ENCODE measurements around the gene RGS9. TPM values are rescaled to one million over a fixed set of nuclear protein-coding genes. Genes with fewer than 3 reads are reported as not detected.
"Not testable (repeated sequence)": the region's sequence is repeated elsewhere in the genome, so short reads cannot be mapped to it uniquely, and the experiment has no call there.

The RGS9 gene
- total RNA-seq, 1 donor from 2014 or later, result 1.8 TPM

- H3K27ac Mint-ChIP-seq, result no peak overlapping the region
- intact Hi-C loops (cut with micrococcal nuclease), result no loop called here
- H3K9me3 Mint-ChIP-seq, result peaks cover 3% of the 10 kb centered on the region
- peaks cover 15% of the 10 kb centered on the region for H3K4me1 Mint-ChIP-seq (ENCODE audit: low read depth)
- no peak for DNase-seq (ENCODE audit: low spot score)
- H3K4me3 Mint-ChIP-seq, result no peak overlapping the region
- peaks cover 3% of the 10 kb centered on the region for H3K36me3 Mint-ChIP-seq (ENCODE audit: low read depth)
- peaks cover 4% of the 10 kb centered on the region for H3K27me3 Mint-ChIP-seq (ENCODE audit: insufficient read depth)
Measured at GRCh38 chr17:65171752-65172151, 34.6 kb downstream of the RGS9 start.

DNA sequence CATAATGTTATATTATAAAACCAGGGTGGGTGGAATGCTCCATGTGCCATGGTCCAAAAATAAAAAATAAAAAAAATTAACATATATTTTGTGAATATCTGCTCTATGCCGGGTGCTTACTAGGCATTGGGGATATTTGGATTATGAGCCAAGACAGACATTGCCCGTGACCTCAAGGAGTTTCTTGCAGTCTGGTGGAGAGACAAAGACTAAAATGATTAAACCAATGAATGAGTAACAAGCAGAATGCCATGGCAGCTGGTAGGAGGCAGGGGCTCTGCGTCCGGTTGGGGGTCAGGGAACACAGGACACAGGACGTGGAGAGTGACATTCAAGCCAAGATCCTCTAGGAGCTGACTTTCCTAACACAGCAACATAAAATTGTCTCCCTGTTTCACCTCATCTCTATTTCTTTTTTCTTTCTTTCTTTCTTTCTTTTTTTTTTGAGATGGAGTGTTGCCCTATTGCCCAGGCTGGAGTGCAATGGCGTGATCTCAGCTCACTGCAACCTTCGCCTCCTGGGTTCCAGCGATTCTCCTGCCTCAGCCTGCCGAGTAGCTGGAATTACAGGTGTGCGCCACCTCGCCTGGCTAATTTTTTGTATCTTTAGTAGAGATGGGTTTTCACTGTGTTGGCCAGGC, 35.4 kb downstream of the RGS9 start:
- Mint-ChIP-seq H3K4me3 (peak overlapping the region; percentile 29), H3K27ac (peak overlapping the region; percentile 42), H3K4me1 (ENCODE audit: low read depth) (peaks cover 24% of the 10 kb centered on the region), H3K9me3 (peaks cover 12% of the 10 kb centered on the region), H3K36me3 (ENCODE audit: low read depth) (peaks cover 11% of the 10 kb centered on the region), H3K27me3 (ENCODE audit: insufficient read depth) (peaks cover 2% of the 10 kb centered on the region)
- no peak for DNase-seq (ENCODE audit: low spot score)
- intact Hi-C loops (cut with micrococcal nuclease), result loop anchor here (1.0 kb wide), 1 partner anchor 9 kb away; no protein-coding TSS in a partner anchor

DNA sequence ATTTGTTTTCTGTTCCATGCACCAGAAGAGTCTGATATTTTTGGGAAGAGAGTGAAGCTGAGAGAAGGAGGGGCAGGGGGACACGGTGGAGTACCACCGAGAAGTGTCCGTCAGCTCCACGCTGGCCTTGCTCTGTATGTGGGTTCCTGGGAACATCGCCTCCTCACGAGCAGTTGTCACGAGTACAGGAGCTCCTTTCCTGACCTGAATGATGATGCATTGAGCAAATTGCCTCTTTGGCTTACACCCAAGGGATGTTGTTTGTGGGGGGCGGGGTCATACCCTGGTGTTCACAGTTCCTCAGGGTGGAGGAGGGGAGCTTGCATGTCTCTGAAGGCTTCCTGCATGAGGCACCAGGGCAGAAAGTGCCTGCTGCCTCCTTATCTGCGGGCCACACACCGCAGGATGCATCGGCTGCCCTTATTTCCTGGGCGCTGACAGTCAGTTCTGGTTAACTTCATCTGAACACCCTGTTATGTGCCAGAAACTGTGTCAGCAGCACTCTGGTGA, 36.2 kb downstream of the RGS9 start:
- peaks cover 2% of the 10 kb centered on the region for H3K27me3 Mint-ChIP-seq (ENCODE audit: insufficient read depth)
- peaks cover 12% of the 10 kb centered on the region for H3K9me3 Mint-ChIP-seq
- H3K4me3 Mint-ChIP-seq, result peak overlapping the region; percentile 29
- peaks cover 11% of the 10 kb centered on the region for H3K36me3 Mint-ChIP-seq (ENCODE audit: low read depth)
- intact Hi-C loops (cut with micrococcal nuclease), result loop anchor here (1.0 kb wide), 1 partner anchor 8 kb away; no protein-coding TSS in a partner anchor
- no peak overlapping the region for H3K27ac Mint-ChIP-seq
- peaks cover 30% of the 10 kb centered on the region for H3K4me1 Mint-ChIP-seq (ENCODE audit: low read depth)
- DNase-seq (ENCODE audit: low spot score), result peak; percentile 71

DNA sequence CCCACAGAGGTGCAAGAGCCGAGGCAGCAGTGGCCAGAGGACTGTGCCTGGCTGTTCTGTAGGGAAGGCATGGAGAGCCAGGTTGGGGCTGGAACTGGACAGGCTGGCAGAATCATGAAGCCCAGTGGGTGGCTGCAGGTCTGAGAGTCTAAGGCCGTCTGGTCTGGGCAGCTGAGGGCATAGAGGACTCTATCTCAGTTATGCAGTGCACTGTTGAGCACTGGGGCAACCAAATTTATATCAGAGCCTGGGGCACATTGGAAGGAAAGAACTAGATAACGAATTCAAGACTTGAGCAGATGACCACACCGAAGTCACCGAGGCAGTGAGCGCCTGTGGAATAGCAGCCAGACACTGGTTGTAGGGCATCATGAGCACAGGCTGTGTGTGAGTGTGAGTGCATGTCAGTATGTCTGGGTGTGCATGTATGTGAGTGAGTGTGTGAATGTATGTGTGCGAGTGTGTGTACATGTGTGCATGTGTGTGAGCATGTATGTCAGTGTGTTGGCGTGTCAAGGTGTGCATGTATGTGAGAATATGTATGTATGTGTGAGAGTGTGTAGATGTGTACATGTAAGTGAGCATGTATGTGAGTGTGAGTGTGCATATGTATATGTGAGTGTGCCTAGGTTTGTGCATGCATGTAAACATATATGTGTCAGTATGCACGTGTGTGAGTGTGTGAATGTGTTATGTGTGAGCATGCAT, 37.0 kb downstream of the RGS9 start:
- Mint-ChIP-seq H3K27me3 (ENCODE audit: insufficient read depth) (peaks cover 2% of the 10 kb centered on the region), H3K4me1 (ENCODE audit: low read depth) (peaks cover 36% of the 10 kb centered on the region), H3K27ac (no peak overlapping the region), H3K9me3 (peaks cover 12% of the 10 kb centered on the region), H3K4me3 (peak overlapping the region; percentile 29), H3K36me3 (ENCODE audit: low read depth) (peaks cover 11% of the 10 kb centered on the region)
- no peak for DNase-seq (ENCODE audit: low spot score)
- intact Hi-C loops (cut with micrococcal nuclease), result loop anchor here (1.0 kb wide), 1 partner anchor 7 kb away; no protein-coding TSS in a partner anchor

GRCh38 chr17:65174974-65175373, 37.8 kb downstream of the RGS9 start:
- intact Hi-C loops (cut with micrococcal nuclease), result no loop called here
- DNase-seq (ENCODE audit: low spot score), result no peak
- H3K27ac Mint-ChIP-seq, result no peak overlapping the region
- H3K36me3 Mint-ChIP-seq (ENCODE audit: low read depth), result peaks cover 11% of the 10 kb centered on the region
- H3K9me3 Mint-ChIP-seq, result peaks cover 12% of the 10 kb centered on the region
- peaks cover 44% of the 10 kb centered on the region for H3K4me1 Mint-ChIP-seq (ENCODE audit: low read depth)
- H3K4me3 Mint-ChIP-seq, result no peak overlapping the region
- peaks cover 2% of the 10 kb centered on the region for H3K27me3 Mint-ChIP-seq (ENCODE audit: insufficient read depth)

- Mint-ChIP-seq H3K9me3 (peaks cover 12% of the 10 kb centered on the region), H3K4me1 (ENCODE audit: low read depth) (peaks cover 54% of the 10 kb centered on the region), H3K27ac (no peak overlapping the region), H3K4me3 (no peak overlapping the region), H3K27me3 (ENCODE audit: insufficient read depth) (peaks cover 2% of the 10 kb centered on the region), H3K36me3 (ENCODE audit: low read depth) (peaks cover 11% of the 10 kb centered on the region)
- intact Hi-C loops (cut with micrococcal nuclease), result no loop called here
- DNase-seq (ENCODE audit: low spot score), result no peak
Measured at GRCh38 chr17:65175952-65176351, 38.8 kb downstream of the RGS9 start.

DNA sequence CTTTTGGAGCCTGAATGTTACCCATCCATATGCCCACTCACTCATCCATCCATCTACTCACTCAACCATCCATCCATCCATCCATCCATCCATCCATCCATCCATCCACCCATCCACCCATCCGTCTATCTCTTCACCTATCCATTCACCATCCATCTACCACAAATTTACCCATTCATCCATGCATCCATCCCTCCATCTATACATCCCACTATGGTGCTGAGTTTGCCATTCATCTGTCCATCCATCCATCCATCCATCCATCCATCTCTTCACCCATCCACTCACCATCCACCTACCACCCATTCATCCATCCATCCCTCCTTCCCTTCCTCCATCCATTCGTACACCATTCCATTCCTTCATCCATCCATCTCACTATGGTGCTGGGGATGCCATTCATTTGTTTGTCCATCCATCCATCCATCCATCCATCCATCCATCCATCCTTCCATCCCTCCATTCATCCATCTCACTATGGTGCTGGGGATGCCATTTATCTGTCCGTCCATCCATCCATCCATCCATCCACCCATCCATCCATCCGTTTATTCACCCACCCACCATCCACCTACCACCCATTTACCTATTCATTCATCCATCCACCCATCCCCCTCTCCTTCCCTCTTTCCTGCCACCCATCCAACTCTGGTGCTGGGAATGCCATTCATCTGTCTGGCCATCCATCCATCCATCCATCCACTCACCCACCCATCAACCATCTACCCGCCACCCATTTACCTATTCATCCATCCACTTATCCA, 39.7 kb downstream of the RGS9 start:
- Mint-ChIP-seq H3K9me3 (peaks cover 12% of the 10 kb centered on the region), H3K27ac (peak overlapping the region; percentile 42), H3K27me3 (ENCODE audit: insufficient read depth) (peaks cover 2% of the 10 kb centered on the region), H3K4me3 (no peak overlapping the region), H3K36me3 (ENCODE audit: low read depth) (peaks cover 11% of the 10 kb centered on the region), H3K4me1 (ENCODE audit: low read depth) (peaks cover 55% of the 10 kb centered on the region)
- DNase-seq (ENCODE audit: low spot score), result no peak
- intact Hi-C loops (cut with micrococcal nuclease), result no loop called here

GRCh38 chr17:65177901-65178300, 40.7 kb downstream of the RGS9 start:
- Mint-ChIP-seq H3K9me3 (peaks cover 12% of the 10 kb centered on the region), H3K27ac (peak overlapping the region; percentile 42), H3K27me3 (ENCODE audit: insufficient read depth) (peaks cover 3% of the 10 kb centered on the region), H3K36me3 (ENCODE audit: low read depth) (peaks cover 11% of the 10 kb centered on the region), H3K4me3 (no peak overlapping the region), H3K4me1 (ENCODE audit: low read depth) (peaks cover 64% of the 10 kb centered on the region)
- intact Hi-C loops (cut with micrococcal nuclease), result no loop called here
- no peak for DNase-seq (ENCODE audit: low spot score)

- DNase-seq (ENCODE audit: low spot score); H3K27me3 Mint-ChIP-seq (ENCODE audit: insufficient read depth): not testable (repeated sequence)
- intact Hi-C loops (cut with micrococcal nuclease), result loop anchor here (2.0 to 5.0 kb wide), 4 partner anchors 49 to 193 kb away; no protein-coding TSS in a partner anchor
- Mint-ChIP-seq H3K27ac (peak overlapping the region; percentile 78), H3K4me3 (peak overlapping the region; percentile 31), H3K36me3 (ENCODE audit: low read depth) (peaks cover 11% of the 10 kb centered on the region), H3K4me1 (ENCODE audit: low read depth) (peaks cover 82% of the 10 kb centered on the region), H3K9me3 (peaks cover 12% of the 10 kb centered on the region)
Measured at GRCh38 chr17:65180276-65180675, 43.1 kb downstream of the RGS9 start.

GRCh38 chr17:65180752-65181236, 43.6 kb downstream of the RGS9 start:
- Mint-ChIP-seq H3K36me3 (ENCODE audit: low read depth) (peaks cover 11% of the 10 kb centered on the region), H3K9me3 (peaks cover 12% of the 10 kb centered on the region), H3K4me3 (peak overlapping the region; percentile 31), H3K27ac (peak overlapping the region; percentile 78), H3K4me1 (ENCODE audit: low read depth) (peaks cover 82% of the 10 kb centered on the region)
- not testable (repeated sequence) for DNase-seq (ENCODE audit: low spot score); H3K27me3 Mint-ChIP-seq (ENCODE audit: insufficient read depth)
- intact Hi-C loops (cut with micrococcal nuclease), result loop anchor here (1.0 to 5.0 kb wide), 7 partner anchors 7 to 193 kb away; partner anchors contain the start of gene RGS9

DNA sequence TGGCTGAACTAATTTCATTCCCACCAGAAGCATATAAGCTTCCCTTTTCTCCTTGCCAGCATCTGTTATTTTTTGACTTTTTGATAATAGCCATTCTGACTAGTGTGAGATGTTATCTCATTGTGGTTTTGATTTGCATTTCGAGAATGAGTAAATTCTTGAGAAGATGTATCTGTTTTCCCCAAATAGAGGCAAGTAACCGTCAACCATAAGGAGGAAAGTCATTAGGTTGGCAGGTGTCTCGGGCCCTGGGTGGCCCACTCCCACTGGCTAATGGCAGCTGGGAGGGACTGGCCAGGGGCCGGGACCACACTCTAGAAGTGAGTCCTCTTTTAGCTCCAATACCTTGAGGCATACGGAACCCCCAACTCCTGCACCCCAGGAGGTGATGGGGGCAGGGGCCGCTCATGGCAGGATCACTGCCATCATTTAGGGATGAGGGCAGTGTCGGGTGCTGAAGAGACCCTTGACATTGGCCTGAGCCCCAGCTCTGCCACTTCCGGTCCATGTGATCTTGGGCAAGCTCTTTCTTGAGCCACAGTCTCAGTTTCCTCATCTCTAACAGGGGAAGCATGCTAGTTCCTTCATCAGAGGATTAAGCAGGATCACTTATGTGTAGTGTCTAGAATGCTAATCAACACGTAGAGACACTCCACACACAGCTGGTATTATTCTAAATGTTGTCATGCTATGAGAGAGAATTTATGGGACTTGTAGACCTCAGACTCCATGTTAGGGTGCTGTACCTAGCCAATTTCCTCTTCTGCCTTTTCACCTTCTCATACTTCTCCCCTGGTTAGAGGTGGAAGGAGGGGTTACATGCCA, 44.3 kb downstream of the RGS9 start:
- Mint-ChIP-seq H3K4me1 (ENCODE audit: low read depth) (peaks cover 79% of the 10 kb centered on the region), H3K4me3 (peak overlapping the region; percentile 31), H3K9me3 (peaks cover 12% of the 10 kb centered on the region), H3K27ac (peak overlapping the region; percentile 78), H3K36me3 (ENCODE audit: low read depth) (peaks cover 11% of the 10 kb centered on the region), H3K27me3 (ENCODE audit: insufficient read depth) (peaks cover 11% of the 10 kb centered on the region)
- intact Hi-C loops (cut with micrococcal nuclease), result loop anchor here (1.0 to 5.0 kb wide), 7 partner anchors 8 to 194 kb away; partner anchors contain the start of gene RGS9
- peak; percentile 32 for DNase-seq (ENCODE audit: low spot score)

- intact Hi-C loops (cut with micrococcal nuclease), result loop anchor here (5.0 kb wide), 2 partner anchors 155 to 195 kb away; no protein-coding TSS in a partner anchor
- H3K27me3 Mint-ChIP-seq (ENCODE audit: insufficient read depth), result peaks cover 11% of the 10 kb centered on the region
- peaks cover 3% of the 10 kb centered on the region for H3K36me3 Mint-ChIP-seq (ENCODE audit: low read depth)
- H3K27ac Mint-ChIP-seq, result peak overlapping the region; percentile 78
- DNase-seq (ENCODE audit: low spot score), result no peak
- H3K4me1 Mint-ChIP-seq (ENCODE audit: low read depth), result peaks cover 71% of the 10 kb centered on the region
- peaks cover 4% of the 10 kb centered on the region for H3K9me3 Mint-ChIP-seq
- no peak overlapping the region for H3K4me3 Mint-ChIP-seq
Measured at GRCh38 chr17:65182233-65182632, 45.1 kb downstream of the RGS9 start.
